RWPE1 (cell line): ENCODE results near the gene CTXND1.

Source experiments
- CTCF ChIA-PET: fragments of 350-600 bp; sonication (Branson Sonifier 250); formaldehyde crosslinking; extraction: SDS; loops from one replicate; lab custom pipeline; 2021; lab: Yijun Ruan, JAX
- POLR2A ChIA-PET: fragments of 400-600 bp; formaldehyde crosslinking; extraction: SDS; loops from one replicate; lab custom pipeline; 2020; ENCODE audit warnings: antibody characterized with exemption; ENCODE audit not compliant: low non-redundant PET; lab: Yijun Ruan, JAX
- DNase-seq: peaks from one replicate; pipeline ENCODE4 v3.0.0; 2012; ENCODE audit warnings: low spot score
- H3K27ac ChIP-seq: fragments of 450-650 bp; 2 replicates; pipeline ENCODE4 v1.5.1; 2017
- CTCF ChIP-seq: fragments of 450-650 bp; conservative IDR thresholded peaks from 2 replicates; pipeline ENCODE4 v1.5.1; 2017; ENCODE audit warnings: low read depth, mild to moderate bottlenecking

CTXND1 gene

GRCh38 chr15:80265021-80265420 lies 13.0 kb upstream of the CTXND1 start:
- DNase-seq = no peak
- ChIA-PET CTCF (interaction anchor here (0.6 kb wide), 1 partner anchor 1284 kb away, joined by 3 read pairs; no protein-coding TSS in a partner anchor), POLR2A (no interaction called here)
- no peak overlapping the region for H3K27ac ChIP-seq
- no peak for TF ChIP-seq CTCF

GRCh38 chr15:80264031-80264430 lies 12.0 kb upstream of the CTXND1 start:
- POLR2A ChIA-PET = no interaction called here
- CTCF ChIA-PET = no interaction called here
- DNase-seq = no peak
- TF ChIP-seq CTCF = no peak
- no peak overlapping the region for H3K27ac ChIP-seq

GRCh38 chr15:80260551-80260950 lies 8.5 kb upstream of the CTXND1 start:
- no peak for DNase-seq
- ChIA-PET CTCF (interaction anchor here (0.5 kb wide), 1 partner anchor 563 kb away, joined by 3 read pairs; no protein-coding TSS in a partner anchor), POLR2A (no interaction called here)
- no peak for TF ChIP-seq CTCF
- H3K27ac ChIP-seq = no peak overlapping the region

GRCh38 chr15:80259942-80260510 lies 8.0 kb upstream of the CTXND1 start:
- no peak for DNase-seq
- no peak for TF ChIP-seq CTCF
- CTCF ChIA-PET = no interaction called here
- no peak overlapping the region for H3K27ac ChIP-seq
- POLR2A ChIA-PET = no interaction called here

- POLR2A ChIA-PET = no interaction called here
- no peak for DNase-seq
- no peak overlapping the region for H3K27ac ChIP-seq
- CTCF ChIA-PET = no interaction called here
- TF ChIP-seq CTCF = no peak
Measured at GRCh38 chr15:80251428-80252120, 439 bp downstream of the CTXND1 start.

GRCh38 chr15:80250614-80251427 lies 1.2 kb downstream of the CTXND1 start:
- POLR2A ChIA-PET = no interaction called here
- no peak for DNase-seq
- CTCF ChIA-PET = no interaction called here
- H3K27ac ChIP-seq = no peak overlapping the region
- TF ChIP-seq CTCF = no peak
